ENCODE data around the gene P3R3URF.

P3R3URF gene

GRCh38 chr1:46171871-46172270 is 4.4 kb downstream of the P3R3URF start:
- H3K27me3 ChIP-seq (ENCODE audit: insufficient read depth, low read length): peaks cover 6% of the 10 kb centered on the region; the same call in 1 of the 2 replicates
- no peak overlapping the region for H3K4me3 ChIP-seq (ENCODE audit: low read depth, low read length)
- H3K79me2 ChIP-seq (ENCODE audit: control insufficient read depth, insufficient read depth, low read length, unreplicated experiment): no peaks in the 10 kb centered on the region
- H2AFZ ChIP-seq (ENCODE audit: low read length, unreplicated experiment): no peak overlapping the region
- no peaks in the 10 kb centered on the region for H3K36me3 ChIP-seq (ENCODE audit: insufficient read depth, low read length)
- peaks cover 30% of the 10 kb centered on the region for H3K4me1 ChIP-seq (ENCODE audit: control insufficient read depth, insufficient read depth, low read length, unreplicated experiment)
- H3K27ac ChIP-seq (ENCODE audit: low read depth, low read length): no peak overlapping the region

- H2AFZ ChIP-seq (ENCODE audit: low read length, unreplicated experiment): no peak overlapping the region
- H3K27ac ChIP-seq (ENCODE audit: low read depth, low read length): no peak overlapping the region
Measured at GRCh38 chr1:46171351-46171750, 4.9 kb downstream of the P3R3URF start.

GRCh38 chr1:46169811-46170454 is 6.4 kb downstream of the P3R3URF start:
- Histone ChIP-seq H2AFZ (ENCODE audit: low read length, unreplicated experiment) (no peak overlapping the region), H3K27ac (ENCODE audit: low read depth, low read length) (no peak overlapping the region), H3K4me1 (ENCODE audit: control insufficient read depth, insufficient read depth, low read length, unreplicated experiment) (peaks cover 30% of the 10 kb centered on the region), H3K79me2 (ENCODE audit: control insufficient read depth, insufficient read depth, low read length, unreplicated experiment) (no peaks in the 10 kb centered on the region), H3K4me3 (ENCODE audit: low read depth, low read length) (no peak overlapping the region), H3K27me3 (ENCODE audit: insufficient read depth, low read length) (peaks cover 12% of the 10 kb centered on the region), H3K36me3 (ENCODE audit: insufficient read depth, low read length) (no peaks in the 10 kb centered on the region)

More at GRCh38 chr1:46171351-46171750, 4.9 kb downstream of the P3R3URF start:
- no peak overlapping the region for H3K4me3 ChIP-seq (ENCODE audit: low read depth, low read length)
- H3K36me3 ChIP-seq (ENCODE audit: insufficient read depth, low read length): no peaks in the 10 kb centered on the region
- peaks cover 30% of the 10 kb centered on the region for H3K4me1 ChIP-seq (ENCODE audit: control insufficient read depth, insufficient read depth, low read length, unreplicated experiment)
- H3K27me3 ChIP-seq (ENCODE audit: insufficient read depth, low read length): peaks cover 11% of the 10 kb centered on the region
- H3K79me2 ChIP-seq (ENCODE audit: control insufficient read depth, insufficient read depth, low read length, unreplicated experiment): no peaks in the 10 kb centered on the region

GRCh38 chr1:46168477-46168876 is 7.8 kb downstream of the P3R3URF start:
- no peak overlapping the region for H3K4me3 ChIP-seq (ENCODE audit: low read depth, low read length)
- no peak overlapping the region for H2AFZ ChIP-seq (ENCODE audit: low read length, unreplicated experiment)
- peaks cover 22% of the 10 kb centered on the region for H3K4me1 ChIP-seq (ENCODE audit: control insufficient read depth, insufficient read depth, low read length, unreplicated experiment)
- no peak overlapping the region for H3K27ac ChIP-seq (ENCODE audit: low read depth, low read length)
- no peaks in the 10 kb centered on the region for H3K36me3 ChIP-seq (ENCODE audit: insufficient read depth, low read length)
- no peaks in the 10 kb centered on the region for H3K79me2 ChIP-seq (ENCODE audit: control insufficient read depth, insufficient read depth, low read length, unreplicated experiment)
- peaks cover 12% of the 10 kb centered on the region for H3K27me3 ChIP-seq (ENCODE audit: insufficient read depth, low read length)

GRCh38 chr1:46166521-46167462 is 9.5 kb downstream of the P3R3URF start:
- no peak overlapping the region for H3K27ac ChIP-seq (ENCODE audit: low read depth, low read length)
- H3K36me3 ChIP-seq (ENCODE audit: insufficient read depth, low read length): no peaks in the 10 kb centered on the region
- no peaks in the 10 kb centered on the region for H3K79me2 ChIP-seq (ENCODE audit: control insufficient read depth, insufficient read depth, low read length, unreplicated experiment)
- H2AFZ ChIP-seq (ENCODE audit: low read length, unreplicated experiment): peak overlapping the region; percentile 62
- H3K27me3 ChIP-seq (ENCODE audit: insufficient read depth, low read length): peaks cover 12% of the 10 kb centered on the region
- peaks cover 15% of the 10 kb centered on the region for H3K4me1 ChIP-seq (ENCODE audit: control insufficient read depth, insufficient read depth, low read length, unreplicated experiment)
- H3K4me3 ChIP-seq (ENCODE audit: low read depth, low read length): peak overlapping the region; percentile 76

GRCh38 chr1:46160212-46160611 is 16.1 kb downstream of the P3R3URF start:
- no peak overlapping the region for H3K27ac ChIP-seq (ENCODE audit: low read depth, low read length)
- no peak overlapping the region for H2AFZ ChIP-seq (ENCODE audit: low read length, unreplicated experiment)
- no peak overlapping the region for H3K4me3 ChIP-seq (ENCODE audit: low read depth, low read length)
- H3K79me2 ChIP-seq (ENCODE audit: control insufficient read depth, insufficient read depth, low read length, unreplicated experiment): no peaks in the 10 kb centered on the region
- H3K4me1 ChIP-seq (ENCODE audit: control insufficient read depth, insufficient read depth, low read length, unreplicated experiment): no peaks in the 10 kb centered on the region
- H3K36me3 ChIP-seq (ENCODE audit: insufficient read depth, low read length): no peaks in the 10 kb centered on the region
- peaks cover 4% of the 10 kb centered on the region for H3K27me3 ChIP-seq (ENCODE audit: insufficient read depth, low read length)

GRCh38 chr1:46159516-46159915 is 16.8 kb downstream of the P3R3URF start:
- Histone ChIP-seq H3K4me3 (ENCODE audit: low read depth, low read length) (no peak overlapping the region), H3K27ac (ENCODE audit: low read depth, low read length) (no peak overlapping the region), H3K27me3 (ENCODE audit: insufficient read depth, low read length) (peaks cover 4% of the 10 kb centered on the region), H2AFZ (ENCODE audit: low read length, unreplicated experiment) (no peak overlapping the region), H3K79me2 (ENCODE audit: control insufficient read depth, insufficient read depth, low read length, unreplicated experiment) (no peaks in the 10 kb centered on the region), H3K4me1 (ENCODE audit: control insufficient read depth, insufficient read depth, low read length, unreplicated experiment) (no peaks in the 10 kb centered on the region), H3K36me3 (ENCODE audit: insufficient read depth, low read length) (no peaks in the 10 kb centered on the region)

- no peaks in the 10 kb centered on the region for H3K79me2 ChIP-seq (ENCODE audit: control insufficient read depth, insufficient read depth, low read length, unreplicated experiment)
Measured at GRCh38 chr1:46158312-46159281, 17.7 kb downstream of the P3R3URF start.

GRCh38 chr1:46157916-46158311 is 18.4 kb downstream of the P3R3URF start:
- no peaks in the 10 kb centered on the region for H3K79me2 ChIP-seq (ENCODE audit: control insufficient read depth, insufficient read depth, low read length, unreplicated experiment)
- H3K27ac ChIP-seq (ENCODE audit: low read depth, low read length): no peak overlapping the region
- H3K4me1 ChIP-seq (ENCODE audit: control insufficient read depth, insufficient read depth, low read length, unreplicated experiment): no peaks in the 10 kb centered on the region
- no peak overlapping the region for H2AFZ ChIP-seq (ENCODE audit: low read length, unreplicated experiment)
- peaks cover 4% of the 10 kb centered on the region for H3K27me3 ChIP-seq (ENCODE audit: insufficient read depth, low read length)
- H3K36me3 ChIP-seq (ENCODE audit: insufficient read depth, low read length): no peaks in the 10 kb centered on the region
- H3K4me3 ChIP-seq (ENCODE audit: low read depth, low read length): no peak overlapping the region

More at GRCh38 chr1:46158312-46159281, 17.7 kb downstream of the P3R3URF start:
- H3K4me1 ChIP-seq (ENCODE audit: control insufficient read depth, insufficient read depth, low read length, unreplicated experiment): no peaks in the 10 kb centered on the region
- peaks cover 4% of the 10 kb centered on the region for H3K27me3 ChIP-seq (ENCODE audit: insufficient read depth, low read length)
- no peak overlapping the region for H2AFZ ChIP-seq (ENCODE audit: low read length, unreplicated experiment)
- H3K4me3 ChIP-seq (ENCODE audit: low read depth, low read length): no peak overlapping the region
- H3K27ac ChIP-seq (ENCODE audit: low read depth, low read length): no peak overlapping the region
- H3K36me3 ChIP-seq (ENCODE audit: insufficient read depth, low read length): no peaks in the 10 kb centered on the region

GRCh38 chr1:46153732-46154131 is 22.6 kb downstream of the P3R3URF start:
- Histone ChIP-seq H3K27me3 (ENCODE audit: insufficient read depth, low read length) (no peaks in the 10 kb centered on the region), H3K4me3 (ENCODE audit: low read depth, low read length) (no peak overlapping the region), H3K79me2 (ENCODE audit: control insufficient read depth, insufficient read depth, low read length, unreplicated experiment) (no peaks in the 10 kb centered on the region), H3K27ac (ENCODE audit: low read depth, low read length) (no peak overlapping the region), H3K4me1 (ENCODE audit: control insufficient read depth, insufficient read depth, low read length, unreplicated experiment) (no peaks in the 10 kb centered on the region), H3K36me3 (ENCODE audit: insufficient read depth, low read length) (no peaks in the 10 kb centered on the region), H2AFZ (ENCODE audit: low read length, unreplicated experiment) (no peak overlapping the region)
